GM12878 (cell line): ENCODE data around the gene MAGEA2. TPM values are rescaled to one million over a fixed set of nuclear protein-coding genes. Genes with fewer than 3 reads are reported as not detected.
"Not testable (repeated sequence)": the region's sequence is repeated elsewhere in the genome, so short reads cannot be mapped to it uniquely, and the experiment has no call there.

Source experiments
- ATAC-seq: fragments of 200-7000 bp; cut with Tn5 transposase; 3 replicates; pipeline ENCODE4 v1.9.1; 2020; ENCODE audit warnings: mild to moderate bottlenecking, moderate library complexity
- Bru-seq: library from RNA; stranded (reverse); fragments of 400-500 nt; gene quantifications from one replicate; lab custom pipeline; 2021; lab: Mats Ljungman, UMichigan
- BruChase-seq, 2 experiments: library from RNA; stranded (reverse); fragments of 400-500 nt; gene quantifications; one replicate each; lab custom pipeline; 2021; lab: Mats Ljungman, UMichigan
- BruUV-seq: library from RNA; stranded (reverse); fragments of 400-500 nt; replicated peaks from 2 replicates; lab custom pipeline; 2021; lab: Mats Ljungman, UMichigan
- CTCF ChIA-PET: fragments of 300-600 bp; sonication (Branson Sonifier 250); formaldehyde crosslinking; extraction: SDS; loops from one replicate; lab custom pipeline; 2021; ENCODE audit warnings: inconsistent platforms; lab: Yijun Ruan, JAX
- POLR2A ChIA-PET: fragments of 350-600 bp; formaldehyde crosslinking; extraction: SDS; loops from one replicate; lab custom pipeline; 2021; ENCODE audit warnings: inconsistent platforms; lab: Charles Lee
- RAD21 ChIA-PET: fragments of 300-600 bp; sonication (Branson Sonifier 250); formaldehyde crosslinking; loops from one replicate; lab custom pipeline; 2023; ENCODE audit warnings: antibody characterized with exemption; ENCODE audit not compliant: unreplicated experiment; lab: Charles Lee
- SMC1A ChIA-PET: fragments of 300-600 bp; sonication (Branson Sonifier 250); formaldehyde crosslinking; loops from one replicate; lab custom pipeline; 2023; ENCODE audit not compliant: unreplicated experiment, uncharacterized antibody; lab: Charles Lee
- DNase-seq: peaks from one replicate; pipeline ENCODE4 v3.0.0-alpha.2; 2011; ENCODE audit warnings: low read depth, low spot score
- FAIRE-seq: peaks from 3 replicates; lab custom pipeline; 2011; peaks lifted over from hg19 to GRCh38; lab: Jason Lieb, UNC
- H2AFZ ChIP-seq: 2 replicates; pipeline ENCODE4 v1.6.0; 2011; ENCODE audit warnings: low read depth, low read length, control low read depth; ENCODE audit not compliant: control insufficient read depth
- H3K27ac ChIP-seq: 2 replicates; pipeline ENCODE4 v1.5.1; 2011; ENCODE audit warnings: control low read depth; ENCODE audit not compliant: control insufficient read depth, insufficient read depth
- H3K27me3 ChIP-seq, 2 experiments: replicated peaks in 1 of 2; 2 replicates each; pipeline versions ENCODE4 v1.6.0 to v1.6.1; 2011; ENCODE audit warnings: low read length in 1 of 2; ENCODE audit not compliant: control insufficient read depth in 2 of 2, insufficient read depth in 2 of 2
- H3K36me3 ChIP-seq, 2 experiments: 2 replicates each; pipeline ENCODE4 v1.5.1; 2011; ENCODE audit warnings: low read length in 1 of 2; ENCODE audit not compliant: control insufficient read depth in 2 of 2, insufficient read depth in 2 of 2
- H3K4me1 ChIP-seq: 2 replicates; pipeline ENCODE4 v1.6.1; 2011; ENCODE audit warnings: mild to moderate bottlenecking, low read length, moderate library complexity, mixed read lengths; ENCODE audit not compliant: control insufficient read depth, insufficient read depth
- H3K4me2 ChIP-seq: 2 replicates; pipeline ENCODE4 v1.6.0; 2011; ENCODE audit warnings: control low read depth; ENCODE audit not compliant: control insufficient read depth, insufficient read depth
- H3K4me3 ChIP-seq: fragments of 200-600 bp; sonication (generic); 2 replicates; pipeline ENCODE4 v1.5.1; 2016
- H3K79me2 ChIP-seq: 2 replicates; pipeline ENCODE4 v1.6.0; 2011; ENCODE audit warnings: low read length; ENCODE audit not compliant: control insufficient read depth, insufficient read depth
- H3K9ac ChIP-seq: 2 replicates; pipeline ENCODE4 v1.8.0; 2011; ENCODE audit warnings: low read length, control low read depth, mixed read lengths; ENCODE audit not compliant: control insufficient read depth, insufficient read depth
- H3K9me3 ChIP-seq: replicated peaks from 3 replicates; pipeline ENCODE4 v1.5.1; 2011; ENCODE audit warnings: mild to moderate bottlenecking, low read length; ENCODE audit not compliant: control insufficient read depth, insufficient read depth
- H4K20me1 ChIP-seq: 2 replicates; pipeline ENCODE4 v1.6.0; 2011; ENCODE audit not compliant: control insufficient read depth, insufficient read depth
- WGBS: methylation state at CpG from one replicate; pipeline ENCODE4 v1.1.6; 2016; ENCODE audit warnings: low lambda C conversion rate; ENCODE audit not compliant: insufficient replicate concordance, insufficient coverage; ENCODE audit errors: missing lambda C conversion rate; 5-methylcytosine and 5-hydroxymethylcytosine counted together
- in situ Hi-C: fragments of 300-500 bp; cut with MboI; formaldehyde crosslinking; loops from 9 replicates; pipeline ENCODE4 v1.14.3; 2018; ENCODE audit warnings: mixed read lengths
- intact Hi-C: fragments of 100-400 bp; cut with micrococcal nuclease; formaldehyde crosslinking; loops from one replicate; pipeline ENCODE4 v1.14.2; 2022; ENCODE audit not compliant: unreplicated experiment
- long read RNA-seq, 2 experiments: library from polyadenylated mRNA; unstranded; transcript quantifications; one replicate each; pipeline ENCODE4 v2.0.0, GENCODE V29; 2019 to 2020
- polyA minus RNA-seq, 3 experiments: library from RNA; depleted of rRNA, polyadenylated mRNA; stranded (reverse); fragments of >200 nt; gene quantifications; 2 replicates each; pipeline ENCODE4 v1.2.3, GENCODE V29; 2011
- polyA plus RNA-seq, 11 experiments: library from polyadenylated mRNA; depleted of rRNA in 4 of 11; unstranded in 6 of 11; stranded (reverse) in 5 of 11; fragments of >200 nt; fragmentation: Nextera tagmentation in 4 of 11; fragmentation: Illumina TruSeq in 1 of 11; extraction: Ambion mirVana in 4 of 11; extraction: Trizol in 1 of 11; gene quantifications; 1 replicate in 1 of 11; 2 replicates in 10 of 11; pipeline versions ENCODE4 v1.2.1 to v1.2.3, GENCODE V29; 2011 to 2016; ENCODE audit warnings: inconsistent platforms in 2 of 11, missing spikeins in 2 of 11, low read depth in 1 of 11
- total RNA-seq, 4 experiments: library from RNA; depleted of rRNA in 3 of 4; stranded (reverse); fragments of >200 nt in 3 of 4; fragmentation: Illumina TruSeq in 1 of 4; extraction: Trizol in 1 of 4; gene quantifications; 2 replicates each; pipeline versions ENCODE4 v1.2.1 to v1.2.3, GENCODE V29; 2013 to 2021

The MAGEA2 gene, protein sequence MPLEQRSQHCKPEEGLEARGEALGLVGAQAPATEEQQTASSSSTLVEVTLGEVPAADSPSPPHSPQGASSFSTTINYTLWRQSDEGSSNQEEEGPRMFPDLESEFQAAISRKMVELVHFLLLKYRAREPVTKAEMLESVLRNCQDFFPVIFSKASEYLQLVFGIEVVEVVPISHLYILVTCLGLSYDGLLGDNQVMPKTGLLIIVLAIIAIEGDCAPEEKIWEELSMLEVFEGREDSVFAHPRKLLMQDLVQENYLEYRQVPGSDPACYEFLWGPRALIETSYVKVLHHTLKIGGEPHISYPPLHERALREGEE
- total RNA-seq (2013; cell fraction: nucleolus; rRNA removed), result not detected in 2 replicates
- total RNA-seq (2014; rRNA removed), result not detected in 2 replicates
- total RNA-seq (2014; rRNA removed; fragmentation: Illumina TruSeq; extraction: Trizol), result not detected in 2 replicates
- not detected in 2 replicates for total RNA-seq (2021)
- polyA plus RNA-seq (2011; ENCODE audit: low read depth), result not detected
- polyA plus RNA-seq (2011; rRNA removed), result 0.04 and 0.09 TPM in 2 replicates
- 0.04 TPM in 1 of 2 replicates, not detected in the other for polyA plus RNA-seq (2011; cell fraction: cytosol; rRNA removed)
- not detected in 2 replicates for polyA plus RNA-seq (2011; cell fraction: nucleus; rRNA removed)
- polyA plus RNA-seq (2012), result not detected in 2 replicates
- polyA plus RNA-seq (2014; fragmentation: Illumina TruSeq; extraction: Trizol), result not detected in 2 replicates
- not detected for polyA plus RNA-seq (2014; fragmentation: Nextera tagmentation; extraction: Ambion mirVana)
- 0.13 TPM in 1 of 2 replicates, not detected in the other for polyA plus RNA-seq (2014; rRNA removed)
- not detected for polyA plus RNA-seq (2016; fragmentation: Nextera tagmentation; extraction: Ambion mirVana)
- 0.46 and 0.88 TPM in 2 replicates for polyA minus RNA-seq (2011; rRNA and poly(A)+ RNA removed)
- polyA minus RNA-seq (2011; cell fraction: cytosol; rRNA and poly(A)+ RNA removed), result not detected in 2 replicates
- polyA minus RNA-seq (2011; cell fraction: nucleus; rRNA and poly(A)+ RNA removed), result not detected in 2 replicates
- Bru-seq, nascent RNA, result not detected
- not detected for BruChase-seq, experiment 1, labeled RNA remaining after a 6-hour chase
- BruChase-seq, experiment 2, labeled RNA remaining after a 2-hour chase, result not detected
- long read RNA-seq, experiment 1, result 0 reads
- long read RNA-seq, experiment 2, partial matches to known transcripts, result 1 of 1 reads
- long read RNA-seq, experiment 2, other reads (novel, unspliced or antisense), result 0 of 1 reads

DNA sequence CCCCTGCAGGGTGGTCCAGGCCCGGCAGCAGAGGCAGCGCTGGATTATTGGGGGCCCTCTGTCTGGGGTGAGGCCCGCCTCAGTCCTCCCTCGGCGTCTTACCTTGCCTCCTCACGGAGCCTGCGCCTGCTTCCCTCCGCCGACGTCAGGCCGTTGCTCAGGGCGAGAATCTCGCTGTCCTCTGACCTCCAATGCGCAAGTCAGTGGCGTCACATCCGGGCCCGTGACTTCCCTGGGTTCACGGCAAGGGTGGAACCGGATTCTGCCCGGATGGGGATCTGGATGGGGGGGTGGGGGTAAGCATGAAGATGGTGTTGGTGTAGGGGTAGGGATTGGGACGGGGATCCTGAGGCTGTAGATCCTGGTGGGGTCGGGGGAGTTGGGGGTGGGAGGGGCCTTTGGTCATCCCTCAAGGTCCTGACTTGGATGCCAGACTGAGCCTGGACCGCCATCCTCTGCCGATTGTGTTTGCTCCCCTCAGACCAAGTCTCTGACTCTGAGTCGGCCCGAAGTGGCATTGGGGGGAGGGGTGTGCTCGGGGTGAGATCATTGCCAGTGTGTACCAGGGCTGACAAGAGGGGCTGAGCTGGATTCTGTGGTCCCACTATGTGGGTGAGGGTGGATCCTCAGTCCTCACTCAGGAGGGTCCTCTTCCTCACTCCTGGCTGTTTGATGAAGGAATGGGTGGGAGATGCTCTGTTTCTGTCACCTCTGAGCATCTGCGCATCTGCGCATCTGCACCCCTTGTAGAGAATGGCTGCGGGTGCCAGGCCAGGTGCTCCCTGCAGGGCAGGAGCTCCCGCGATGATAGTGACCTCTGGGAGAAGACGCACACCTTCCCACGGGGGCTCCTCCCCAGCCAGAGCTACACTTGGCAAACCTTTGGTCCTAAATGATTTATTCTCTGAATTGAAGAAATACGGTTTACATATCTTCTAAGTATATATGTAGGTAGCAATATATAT, at the start of gene MAGEA2:
TSS of gene MAGEA2 (minus strand) at position 157 of the 965 bp plus-strand sequence. CDS start 2,479 bp downstream, outside the sequence.
- CTCF ChIA-PET, FAIRE-seq: not testable (repeated sequence)

More for the DNA sequence above, at the start of gene MAGEA2:
- H3K9me3 ChIP-seq, RAD21 ChIA-PET, H3K27ac ChIP-seq, POLR2A ChIA-PET, ATAC-seq, H4K20me1 ChIP-seq, H3K4me1 ChIP-seq, H3K27me3 ChIP-seq, SMC1A ChIA-PET, DNase-seq, H3K4me2 ChIP-seq, H3K36me3 ChIP-seq, BruUV-seq, intact Hi-C loops, H3K9ac ChIP-seq, H3K4me3 ChIP-seq, H3K79me2 ChIP-seq, H2AFZ ChIP-seq: not testable (repeated sequence)
- in situ Hi-C loops, result loop anchor here (25.0 kb wide), 1 partner anchor 92 kb away; no protein-coding TSS in a partner anchor
- no CpG with 5 or more reads among the region's 35 CpGs for WGBS
